ENCODE results near the gene GBF1.

The GBF1 gene

DNA sequence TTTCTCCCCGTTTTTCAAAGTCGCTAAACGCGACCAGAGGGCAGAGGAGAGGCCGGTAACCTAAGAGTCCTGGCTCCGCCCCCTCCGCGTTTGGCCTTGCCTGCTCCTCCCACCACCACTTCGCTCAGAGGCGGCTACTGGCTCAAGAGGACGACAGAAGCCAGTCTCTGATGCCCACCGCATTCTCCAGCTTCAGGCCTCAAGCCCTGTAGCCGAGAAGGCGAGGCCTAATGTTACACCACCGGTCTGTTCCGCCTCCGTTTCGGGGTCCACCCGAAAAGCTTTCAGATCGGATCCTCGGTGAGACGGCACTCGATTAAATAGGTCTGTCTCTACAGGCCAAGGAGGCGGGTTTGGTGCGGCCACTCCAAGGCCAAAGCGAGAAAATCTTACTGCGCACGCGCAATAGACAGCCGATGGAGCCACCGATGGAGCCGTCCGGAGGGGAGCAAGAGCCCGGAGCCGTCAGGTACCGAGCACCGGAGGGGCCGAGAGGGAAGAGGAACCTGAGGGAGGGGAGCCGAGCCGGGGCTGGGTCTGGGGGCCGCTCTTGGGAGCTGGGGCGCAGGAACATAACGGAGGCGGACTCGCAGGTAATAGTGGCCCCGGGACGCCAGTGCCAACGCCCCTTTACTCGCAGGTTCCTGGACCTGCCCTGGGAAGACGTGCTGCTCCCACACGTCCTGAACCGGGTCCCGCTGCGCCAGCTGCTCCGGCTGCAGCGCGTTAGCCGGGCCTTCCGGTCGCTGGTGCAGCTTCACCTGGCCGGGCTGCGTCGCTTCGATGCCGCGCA lies 175.6 kb downstream of the GBF1 start, which contains the start of gene FBXL15:
TSS of gene FBXL15 (plus strand) at position 123 of the 793 bp plus-strand sequence. CDS start at position 417, 294 bp downstream.
- H3K4me1 Mint-ChIP-seq (ENCODE audit: low read depth in 2 of 2), result peaks cover 28 to 33% of the 10 kb centered on the region in 2 donors
- peaks cover 34% of the 10 kb centered on the region for H3K36me3 Mint-ChIP-seq (ENCODE audit: insufficient read depth)
- no peaks in the 10 kb centered on the region for H3K9me3 Mint-ChIP-seq
- DNase-seq (peak; percentile 92 to 96 (median 95)), ATAC-seq (replicated peaks) (peak; percentile 80)
- H3K4me3 Mint-ChIP-seq, result peak within 1 kb of the TSS; percentile 96 to 98
- H3K27ac Mint-ChIP-seq, result peak within 1 kb of the TSS; percentile 86 to 91
- peaks cover 21 to 27% of the 10 kb centered on the region in 2 donors for H3K27me3 Mint-ChIP-seq

GRCh38 chr10:102421507-102421756 lies 176.1 kb downstream of the GBF1 start:
- H3K4me1 Mint-ChIP-seq (ENCODE audit: low read depth in 2 of 2), result peaks cover 32 to 33% of the 10 kb centered on the region in 2 donors
- no peaks in the 10 kb centered on the region for H3K9me3 Mint-ChIP-seq
- DNase-seq, result no peak

DNA sequence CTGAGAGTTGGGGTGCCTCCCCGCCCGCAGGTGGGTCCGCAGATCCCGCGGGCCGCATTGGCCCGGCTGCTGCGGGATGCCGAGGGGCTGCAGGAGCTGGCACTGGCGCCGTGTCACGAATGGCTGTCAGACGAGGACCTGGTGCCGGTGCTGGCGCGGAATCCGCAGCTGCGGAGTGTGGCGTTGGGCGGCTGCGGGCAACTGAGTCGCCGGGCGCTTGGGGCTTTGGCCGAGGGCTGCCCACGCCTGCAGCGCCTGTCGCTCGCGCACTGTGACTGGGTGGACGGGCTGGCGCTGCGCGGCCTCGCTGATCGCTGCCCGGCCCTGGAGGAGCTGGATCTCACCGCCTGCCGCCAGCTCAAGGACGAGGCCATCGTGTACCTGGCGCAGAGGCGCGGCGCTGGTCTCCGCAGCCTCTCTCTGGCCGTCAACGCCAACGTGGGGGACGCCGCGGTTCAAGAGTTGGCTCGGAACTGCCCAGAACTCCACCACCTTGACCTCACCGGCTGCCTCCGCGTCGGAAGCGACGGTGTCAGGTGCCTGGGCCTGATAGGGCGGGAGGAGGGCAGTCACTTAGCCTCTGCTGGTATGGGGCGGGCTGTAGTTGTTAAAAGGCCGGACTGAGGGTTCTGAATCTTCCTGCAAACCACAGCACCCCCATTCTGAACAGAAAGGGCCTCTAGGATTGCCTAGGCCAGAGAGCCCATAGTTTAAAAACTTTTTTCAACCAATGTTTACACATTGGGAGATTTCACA lies 176.6 kb downstream of the GBF1 start:
- Mint-ChIP-seq H3K4me1 (ENCODE audit: low read depth in 2 of 2) (peaks cover 33 to 34% of the 10 kb centered on the region in 2 donors), H3K9me3 (no peaks in the 10 kb centered on the region), H3K36me3 (ENCODE audit: insufficient read depth) (peaks cover 34% of the 10 kb centered on the region), H3K27ac (peak overlapping the region; percentile 21 to 86), H3K27me3 (peaks cover 14 to 17% of the 10 kb centered on the region in 2 donors), H3K4me3 (peak overlapping the region; percentile 96 to 98)
- no peak for DNase-seq
- ATAC-seq (replicated peaks), result peak; percentile 5

More at GRCh38 chr10:102421507-102421756, 176.1 kb downstream of the GBF1 start:
- peaks cover 16 to 22% of the 10 kb centered on the region in 2 donors for H3K27me3 Mint-ChIP-seq
- no peak for ATAC-seq (replicated peaks)
- H3K36me3 Mint-ChIP-seq (ENCODE audit: insufficient read depth), result peaks cover 34% of the 10 kb centered on the region
- peak overlapping the region; percentile 96 to 98 for H3K4me3 Mint-ChIP-seq
- H3K27ac Mint-ChIP-seq, result peak overlapping the region; percentile 86 to 91

DNA sequence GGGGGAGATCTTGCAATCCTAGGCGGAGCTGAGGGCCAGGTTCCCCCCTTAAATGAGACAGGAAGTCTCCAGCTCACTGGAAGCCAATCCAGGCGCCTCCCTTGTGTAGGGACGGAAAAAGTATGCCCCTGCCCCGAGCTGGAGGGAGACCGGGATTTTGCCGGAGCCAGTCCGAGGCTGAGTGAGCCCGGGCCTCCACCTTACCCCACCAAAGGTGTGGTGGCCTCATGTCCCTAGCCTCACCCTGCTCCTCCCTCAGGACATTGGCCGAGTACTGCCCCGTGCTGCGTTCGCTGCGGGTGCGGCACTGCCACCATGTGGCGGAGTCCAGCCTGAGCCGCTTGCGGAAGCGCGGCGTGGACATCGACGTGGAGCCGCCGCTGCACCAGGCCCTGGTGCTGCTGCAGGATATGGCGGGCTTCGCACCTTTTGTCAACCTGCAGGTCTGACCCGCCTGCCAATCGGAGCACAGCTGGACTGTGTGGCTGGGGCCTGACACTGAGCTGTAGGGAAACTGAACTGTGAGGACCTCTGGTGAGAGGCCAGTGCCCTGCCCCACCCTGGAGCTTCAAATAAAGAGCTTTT lies 177.3 kb downstream of the GBF1 start:
- Mint-ChIP-seq H3K27me3 (peaks cover 7 to 10% of the 10 kb centered on the region in 2 donors), H3K27ac (peak overlapping the region; percentile 21 to 86), H3K4me1 (ENCODE audit: low read depth in 2 of 2) (peaks cover 34 to 35% of the 10 kb centered on the region in 2 donors), H3K9me3 (no peaks in the 10 kb centered on the region), H3K36me3 (ENCODE audit: insufficient read depth) (peaks cover 34% of the 10 kb centered on the region), H3K4me3 (peak overlapping the region; percentile 96 to 98)
- DNase-seq (no peak), ATAC-seq (replicated peaks) (no peak)

GRCh38 chr10:102423372-102423968 lies 178.1 kb downstream of the GBF1 start:
- Mint-ChIP-seq H3K4me1 (ENCODE audit: low read depth in 2 of 2) (peaks cover 30 to 34% of the 10 kb centered on the region in 2 donors), H3K27me3 (peaks cover 0 to 1% of the 10 kb centered on the region in 2 donors), H3K9me3 (no peaks in the 10 kb centered on the region), H3K36me3 (ENCODE audit: insufficient read depth) (peaks cover 34% of the 10 kb centered on the region), H3K27ac (no peak overlapping the region), H3K4me3 (peak overlapping the region; percentile 22 to 96)
- no peak for DNase-seq
- ATAC-seq (replicated peaks), result no peak

GRCh38 chr10:102424145-102424544 lies 178.8 kb downstream of the GBF1 start:
- Mint-ChIP-seq H3K4me3 (no peak overlapping the region), H3K9me3 (no peaks in the 10 kb centered on the region), H3K27ac (no peak overlapping the region), H3K36me3 (ENCODE audit: insufficient read depth) (peaks cover 30% of the 10 kb centered on the region), H3K4me1 (ENCODE audit: low read depth in 2 of 2) (peaks cover 27 to 31% of the 10 kb centered on the region in 2 donors), H3K27me3 (no peaks in the 10 kb centered on the region)
- ATAC-seq (replicated peaks) (no peak), DNase-seq (no peak)

DNA sequence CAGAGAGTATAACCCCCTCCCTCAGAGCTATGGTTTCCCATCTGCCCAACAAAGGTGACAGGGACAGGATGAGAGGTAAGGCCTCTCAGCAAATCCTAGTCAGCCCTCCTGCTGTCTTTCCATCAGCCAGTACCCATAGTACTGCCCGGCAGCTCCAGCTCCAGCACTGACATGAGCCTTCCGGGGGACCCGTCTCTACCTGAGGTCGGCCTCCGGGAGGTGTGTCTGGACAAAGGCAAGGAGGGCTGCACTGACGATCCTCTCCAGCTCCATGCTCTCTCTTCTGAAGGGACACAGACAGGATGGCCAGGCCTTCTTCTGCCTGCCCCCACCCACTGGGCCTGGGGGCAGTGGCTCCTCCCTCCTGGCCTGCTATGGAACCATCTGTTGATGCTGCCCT lies 179.6 kb downstream of the GBF1 start:
- Mint-ChIP-seq H3K36me3 (ENCODE audit: insufficient read depth) (peaks cover 32% of the 10 kb centered on the region), H3K9me3 (no peaks in the 10 kb centered on the region), H3K4me3 (no peak overlapping the region), H3K27me3 (no peaks in the 10 kb centered on the region), H3K4me1 (ENCODE audit: low read depth in 2 of 2) (peaks cover 23 to 24% of the 10 kb centered on the region in 2 donors), H3K27ac (no peak overlapping the region)
- ATAC-seq (replicated peaks) (no peak), DNase-seq (no peak)

GRCh38 chr10:102425444-102425843 lies 180.1 kb downstream of the GBF1 start:
- H3K27ac Mint-ChIP-seq, result peak overlapping the region in 1 of 2 donors; percentile 79
- DNase-seq (no peak), ATAC-seq (replicated peaks) (no peak)
- no peak overlapping the region for H3K4me3 Mint-ChIP-seq
- H3K9me3 Mint-ChIP-seq, result no peaks in the 10 kb centered on the region
- H3K4me1 Mint-ChIP-seq (ENCODE audit: low read depth in 2 of 2), result peaks cover 18% of the 10 kb centered on the region in 2 donors
- H3K36me3 Mint-ChIP-seq (ENCODE audit: insufficient read depth), result peaks cover 27% of the 10 kb centered on the region
- H3K27me3 Mint-ChIP-seq, result no peaks in the 10 kb centered on the region

DNA sequence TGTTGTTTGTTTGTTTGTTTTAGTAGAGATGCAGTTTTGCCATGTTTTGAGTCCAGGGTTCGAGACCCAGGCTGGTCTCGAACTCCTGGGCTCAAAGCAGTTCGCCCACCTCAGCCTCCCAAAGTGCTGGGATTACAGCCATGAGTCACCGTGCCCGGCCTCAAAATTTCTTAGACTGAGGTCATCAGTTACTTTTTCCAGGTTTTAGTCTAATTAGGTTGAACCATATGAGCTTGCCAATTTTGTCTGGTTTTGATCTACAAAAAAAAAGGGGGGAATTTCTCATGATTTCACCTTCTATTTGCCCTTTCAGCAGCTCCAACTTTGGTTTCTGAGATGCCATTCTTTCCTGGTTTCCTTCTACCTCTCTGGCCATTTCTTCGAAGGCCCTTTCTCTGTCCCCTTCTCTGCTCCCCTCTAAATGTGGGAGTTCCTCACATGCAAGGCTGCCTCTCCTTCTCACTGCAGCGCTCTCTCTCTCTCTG lies 181.5 kb downstream of the GBF1 start:
- Mint-ChIP-seq H3K36me3 (ENCODE audit: insufficient read depth) (peaks cover 16% of the 10 kb centered on the region), H3K9me3 (no peaks in the 10 kb centered on the region), H3K4me3 (no peak overlapping the region), H3K27ac (no peak overlapping the region), H3K27me3 (no peaks in the 10 kb centered on the region), H3K4me1 (ENCODE audit: low read depth in 2 of 2) (peaks cover 17 to 18% of the 10 kb centered on the region in 2 donors)
- DNase-seq (no peak), ATAC-seq (replicated peaks) (no peak)

- peaks cover 21 to 25% of the 10 kb centered on the region in 2 donors for H3K4me1 Mint-ChIP-seq (ENCODE audit: low read depth in 2 of 2)
- H3K4me3 Mint-ChIP-seq, result no peak overlapping the region
- ATAC-seq (replicated peaks) (no peak), DNase-seq (no peak)
- H3K27me3 Mint-ChIP-seq, result no peaks in the 10 kb centered on the region
- no peak overlapping the region for H3K27ac Mint-ChIP-seq
- H3K9me3 Mint-ChIP-seq, result no peaks in the 10 kb centered on the region
- peaks cover 15% of the 10 kb centered on the region for H3K36me3 Mint-ChIP-seq (ENCODE audit: insufficient read depth)
Measured at GRCh38 chr10:102429468-102429867, 184.1 kb downstream of the GBF1 start.

DNA sequence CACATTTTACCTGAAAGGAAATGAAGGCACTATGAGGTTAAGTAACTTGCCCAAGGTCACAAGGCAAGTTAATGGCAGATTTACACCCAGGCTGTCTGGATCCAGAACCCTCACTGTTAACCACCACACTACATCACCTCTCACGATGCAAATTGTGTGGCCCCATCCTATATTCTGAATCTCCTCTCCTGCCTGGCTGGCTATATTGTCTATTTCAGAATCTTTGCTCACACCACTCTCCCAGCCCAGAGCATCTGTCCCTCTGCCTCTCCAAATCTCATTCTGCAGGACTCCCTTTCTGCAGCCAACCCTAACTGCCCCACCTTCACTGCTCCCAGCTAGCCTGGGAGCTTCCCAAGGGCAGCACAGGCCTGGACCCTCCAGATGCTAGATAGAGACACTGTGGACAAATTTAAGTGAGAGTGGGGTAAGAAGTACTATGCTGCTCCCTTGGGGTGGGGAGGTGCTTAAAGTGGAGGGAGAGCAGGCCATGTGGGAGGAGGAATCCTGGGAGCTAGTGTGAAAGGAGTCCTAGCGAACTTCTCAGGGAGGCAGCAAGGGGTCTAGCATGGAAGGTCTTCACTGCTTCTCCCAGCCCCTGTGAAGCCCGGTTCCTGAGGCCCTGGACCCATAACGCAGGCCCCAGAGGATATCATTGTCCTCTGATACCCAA lies 186.3 kb downstream of the GBF1 start:
- no peaks in the 10 kb centered on the region for H3K9me3 Mint-ChIP-seq
- peak overlapping the region; percentile 91 to 93 for H3K4me3 Mint-ChIP-seq
- no peaks in the 10 kb centered on the region for H3K27me3 Mint-ChIP-seq
- H3K4me1 Mint-ChIP-seq (ENCODE audit: low read depth in 2 of 2), result peaks cover 29 to 30% of the 10 kb centered on the region in 2 donors
- peaks cover 15% of the 10 kb centered on the region for H3K36me3 Mint-ChIP-seq (ENCODE audit: insufficient read depth)
- H3K27ac Mint-ChIP-seq, result peak overlapping the region; percentile 89 to 96
- DNase-seq (no peak), ATAC-seq (replicated peaks) (no peak)

Data from effector memory CD8-positive, alpha-beta T cell (primary cell).